Body of pancreas (tissue), 4 donors: Measurements from ENCODE around the gene FAM83F.

Source experiments
- CTCF ChIP-seq, 7 experiments: fragments of 450-650 bp in 4 of 7; fragments of 200-600 bp in 3 of 7; sonication (generic) in 3 of 7; IDR thresholded peaks; one replicate each; pipeline ENCODE4 v1.5.1; 2016 to 2019; ENCODE audit warnings: antibody characterized with exemption in 7 of 7
- POLR2A ChIP-seq, 3 donors: fragments of 450-650 bp; IDR thresholded peaks; one replicate each; pipeline ENCODE4 v1.6.1; 2016; ENCODE audit warnings: antibody characterized with exemption in 3 of 3, mild to moderate bottlenecking in 2 of 3

DNA sequence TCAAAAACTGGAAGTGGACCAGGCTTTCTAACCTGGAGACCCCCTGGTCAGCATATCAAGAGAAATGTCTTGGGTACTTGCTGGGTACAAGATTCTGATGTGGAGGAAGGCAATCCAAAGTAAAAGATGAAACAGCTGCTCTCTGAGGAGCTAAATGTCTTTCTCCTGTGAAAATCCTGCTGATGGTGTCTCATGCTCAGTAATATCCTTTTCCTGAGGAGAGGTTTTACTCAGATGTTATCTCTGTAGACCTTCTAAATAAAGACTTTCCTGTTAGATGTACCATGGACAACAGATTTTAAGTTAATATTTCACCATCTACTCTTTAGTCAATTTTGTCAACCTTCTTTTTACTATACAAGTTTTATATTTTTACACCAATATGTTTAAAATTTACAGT is 62.9 kb downstream of the FAM83F start:
- TF ChIP-seq CTCF (IDR thresholded peaks at IDR 0.05): no peak
- no peak for TF ChIP-seq POLR2A (IDR thresholded peaks at IDR 0.05)
